SU-DHL-6 (cell line): Measurements from ENCODE around the gene PBRM1.

Source experiments
- H2AFZ ChIP-seq: fragments of 200-600 bp; sonication (generic); 2 replicates; pipeline ENCODE4 v1.6.1; 2014; ENCODE audit warnings: low read depth, mild to moderate bottlenecking, moderate library complexity, mixed read lengths, antibody characterized with exemption, low read length; ENCODE audit not compliant: severe bottlenecking
- H3F3A ChIP-seq: fragments of 200-600 bp; shearing (Covaris generic); 2 replicates; pipeline ENCODE4 v1.6.0; 2016; ENCODE audit warnings: antibody characterized with exemption, mild to moderate bottlenecking; ENCODE audit not compliant: insufficient read depth
- H3K27ac ChIP-seq: fragments of 200-600 bp; sonication (generic); 2 replicates; pipeline ENCODE4 v1.5.1; 2016; ENCODE audit warnings: low read depth, mild to moderate bottlenecking, low read length, moderate library complexity, mixed read lengths
- H3K27me3 ChIP-seq: fragments of 200-600 bp; sonication (generic), shearing (Covaris generic); 2 replicates; pipeline ENCODE4 v1.6.0; 2014; ENCODE audit warnings: mild to moderate bottlenecking, low read length
- H3K36me3 ChIP-seq: fragments of 200-600 bp; sonication (generic); 2 replicates; pipeline ENCODE4 v1.6.1; 2014; ENCODE audit warnings: mild to moderate bottlenecking, low read length, mixed read lengths
- H3K4me2 ChIP-seq: fragments of 300-600, 200-600 bp; shearing (Covaris generic), sonication (generic); 2 replicates; pipeline ENCODE4 v1.6.0; 2014; ENCODE audit warnings: low read length, low read depth, mild to moderate bottlenecking; ENCODE audit not compliant: poor library complexity, severe bottlenecking
- H3K4me3 ChIP-seq: fragments of 200-600 bp; sonication (generic); 2 replicates; pipeline ENCODE4 v1.5.1; 2014; ENCODE audit warnings: antibody characterized with exemption, low read length, mild to moderate bottlenecking, mixed read lengths; ENCODE audit not compliant: insufficient read depth, poor library complexity, severe bottlenecking
- H3K79me2 ChIP-seq: fragments of 200-600 bp; sonication (generic); 2 replicates; pipeline ENCODE4 v1.6.1; 2014; ENCODE audit warnings: mild to moderate bottlenecking, low read length, moderate library complexity; ENCODE audit not compliant: insufficient read depth
- H3K9ac ChIP-seq: fragments of 200-600 bp; sonication (generic); 2 replicates; pipeline ENCODE4 v1.7.0; 2014; ENCODE audit warnings: mild to moderate bottlenecking, low read length
- H3K9me2 ChIP-seq: fragments of 200-600 bp; sonication (generic); replicated peaks from 2 replicates; pipeline ENCODE4 v1.6.1; 2014; ENCODE audit warnings: low read length; ENCODE audit not compliant: insufficient read depth
- H3K9me3 ChIP-seq: fragments of 200-600 bp; sonication (generic); 2 replicates; pipeline ENCODE4 v1.6.1; 2014; ENCODE audit warnings: low read length, mixed read lengths; ENCODE audit not compliant: insufficient read depth
- H4K20me1 ChIP-seq: fragments of 200-600 bp; sonication (generic); 2 replicates; pipeline ENCODE4 v1.6.1; 2014; ENCODE audit warnings: low read depth, mild to moderate bottlenecking, antibody characterized with exemption, low read length, moderate library complexity, mixed read lengths
- CTCF ChIP-seq: fragments of 200-600 bp; sonication (generic); IDR thresholded peaks from one replicate; pipeline ENCODE4 v1.5.1; 2017; ENCODE audit warnings: antibody characterized with exemption, mild to moderate bottlenecking, low read length, moderate library complexity; ENCODE audit not compliant: insufficient read depth, poor library complexity, severe bottlenecking
- EZH2phosphoT487 ChIP-seq: fragments of 200-600 bp; sonication (generic), shearing (Covaris generic); conservative IDR thresholded peaks from 2 replicates; pipeline ENCODE4 v1.6.1; 2018; ENCODE audit warnings: mild to moderate bottlenecking, antibody characterized with exemption, low read length, moderate library complexity, mixed read lengths

PBRM1 gene

DNA sequence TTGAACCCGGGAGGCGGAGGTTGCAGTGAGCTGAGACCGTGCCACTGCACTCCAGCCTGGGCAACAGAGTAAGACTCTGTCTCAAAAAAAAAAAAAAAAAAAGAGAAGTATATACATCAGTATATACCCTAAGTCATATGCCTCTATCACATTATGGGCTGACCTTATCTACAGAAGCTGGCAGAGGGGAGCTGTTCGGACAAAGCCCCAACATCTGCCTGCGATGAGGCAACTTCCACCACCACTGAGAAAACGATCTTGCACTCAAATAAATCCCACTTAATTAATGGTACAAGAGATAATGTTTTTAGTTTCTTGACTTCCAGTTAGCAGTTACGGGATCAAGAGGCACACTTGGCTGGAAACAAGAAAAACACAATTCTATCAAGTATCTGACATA is 17.6 kb upstream of the PBRM1 start:
- H3K4me3 ChIP-seq = no peak overlapping the region
- H3K79me2 ChIP-seq = peaks cover 31% of the 10 kb centered on the region; the same call in 1 of the 2 replicates
- no peaks in the 10 kb centered on the region for H4K20me1 ChIP-seq
- H3K27me3 ChIP-seq = no peaks in the 10 kb centered on the region
- H3K9me2 ChIP-seq = no peaks in the 10 kb centered on the region
- H3K9me3 ChIP-seq = no peaks in the 10 kb centered on the region
- no peak overlapping the region for H2AFZ ChIP-seq
- H3K4me2 ChIP-seq = no peak overlapping the region
- TF ChIP-seq CTCF = no peak
- TF ChIP-seq EZH2phosphoT487 = no peak
- peaks cover 35% of the 10 kb centered on the region for H3F3A ChIP-seq
- H3K27ac ChIP-seq = no peak overlapping the region
- no peak overlapping the region for H3K9ac ChIP-seq
- H3K36me3 ChIP-seq = no peaks in the 10 kb centered on the region

DNA sequence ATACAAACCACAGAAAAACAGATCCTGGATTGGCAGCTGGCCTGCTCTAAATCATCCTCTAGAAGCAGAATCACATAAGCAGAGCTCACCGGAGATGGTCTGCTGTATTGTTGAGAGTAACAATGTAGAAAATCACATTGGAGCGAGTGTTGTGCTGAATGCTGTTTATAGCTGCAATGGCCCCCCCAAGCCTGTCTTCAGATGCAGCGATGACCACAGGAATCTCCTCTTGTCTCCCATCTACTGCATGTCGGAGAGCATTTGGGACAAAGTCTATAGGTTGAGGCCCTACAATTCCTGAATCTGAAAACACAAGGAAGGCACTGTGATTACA is 11.9 kb upstream of the PBRM1 start:
- TF ChIP-seq EZH2phosphoT487 (no peak), CTCF (no peak)
- Histone ChIP-seq H3K27ac (peak overlapping the region; percentile 6; the same call in 1 of the 2 replicates), H3K9ac (no peak overlapping the region), H2AFZ (no peak overlapping the region), H3K4me2 (no peak overlapping the region), H3K79me2 (no peaks in the 10 kb centered on the region), H3K9me2 (no peaks in the 10 kb centered on the region), H3F3A (peaks cover 68% of the 10 kb centered on the region), H4K20me1 (no peaks in the 10 kb centered on the region), H3K9me3 (no peaks in the 10 kb centered on the region), H3K4me3 (no peak overlapping the region), H3K27me3 (no peaks in the 10 kb centered on the region), H3K36me3 (peaks cover 41% of the 10 kb centered on the region)

- H2AFZ ChIP-seq = no peak overlapping the region
- H3K4me2 ChIP-seq = no peak overlapping the region
- H3K27ac ChIP-seq = peak overlapping the region; percentile 4; the same call in 1 of the 2 replicates
- H4K20me1 ChIP-seq = no peaks in the 10 kb centered on the region
- H3K9me2 ChIP-seq = no peaks in the 10 kb centered on the region
- H3K9ac ChIP-seq = no peak overlapping the region
- peaks cover 71% of the 10 kb centered on the region for H3F3A ChIP-seq
- peaks cover 42% of the 10 kb centered on the region for H3K36me3 ChIP-seq
- no peaks in the 10 kb centered on the region for H3K79me2 ChIP-seq
- H3K4me3 ChIP-seq = no peak overlapping the region
- TF ChIP-seq CTCF (no peak), EZH2phosphoT487 (no peak)
- H3K27me3 ChIP-seq = no peaks in the 10 kb centered on the region
- H3K9me3 ChIP-seq = no peaks in the 10 kb centered on the region
Measured at GRCh38 chr3:52696830-52697631, 11.3 kb upstream of the PBRM1 start.
